ENCODE measurements around the gene THY1. TPM values are rescaled to one million over a fixed set of nuclear protein-coding genes. Genes with fewer than 3 reads are reported as not detected.

The THY1 gene
- total RNA-seq, 1 donor from 2014 or later, result 121 TPM

- DNase-seq (ENCODE audit: low spot score in 2 of 2, unreplicated experiment in 2 of 2), result no peak
These were observed 3.0 kb downstream of the THY1 start for GRCh38 chr11:119419834-119420492.

GRCh38 chr11:119419246-119419645, 3.7 kb downstream of the THY1 start:
- Mint-ChIP-seq H3K4me3 (no peak overlapping the region), H3K36me3 (peaks cover 17% of the 10 kb centered on the region), H3K27me3 (ENCODE audit: low read depth) (peaks cover 12% of the 10 kb centered on the region), H3K9me3 (peaks cover 5% of the 10 kb centered on the region), H3K4me1 (peaks cover 43% of the 10 kb centered on the region), H3K27ac (no peak overlapping the region)
- TF ChIP-seq CTCF (IDR thresholded peaks at IDR 0.05; ENCODE audit: unreplicated experiment), result no peak
- no peak for DNase-seq (ENCODE audit: low spot score in 2 of 2, unreplicated experiment in 2 of 2)

More at GRCh38 chr11:119419834-119420492, 3.0 kb downstream of the THY1 start:
- Mint-ChIP-seq H3K27ac (peak overlapping the region; percentile 4), H3K4me1 (peaks cover 50% of the 10 kb centered on the region), H3K4me3 (no peak overlapping the region), H3K27me3 (ENCODE audit: low read depth) (peaks cover 12% of the 10 kb centered on the region), H3K36me3 (peaks cover 17% of the 10 kb centered on the region), H3K9me3 (no peaks in the 10 kb centered on the region)
- no peak for TF ChIP-seq CTCF (IDR thresholded peaks at IDR 0.05; ENCODE audit: unreplicated experiment)

- no peak overlapping the region for H3K27ac Mint-ChIP-seq
- peaks cover 12% of the 10 kb centered on the region for H3K27me3 Mint-ChIP-seq (ENCODE audit: low read depth)
- H3K9me3 Mint-ChIP-seq, result peaks cover 6% of the 10 kb centered on the region
- H3K4me3 Mint-ChIP-seq, result no peak overlapping the region
- H3K4me1 Mint-ChIP-seq, result peaks cover 38% of the 10 kb centered on the region
- TF ChIP-seq CTCF (IDR thresholded peaks at IDR 0.05; ENCODE audit: unreplicated experiment), result no peak
- no peak for DNase-seq (ENCODE audit: low spot score in 2 of 2, unreplicated experiment in 2 of 2)
- H3K36me3 Mint-ChIP-seq, result peaks cover 17% of the 10 kb centered on the region
These were observed 4.2 kb downstream of the THY1 start for GRCh38 chr11:119418759-119419158.

GRCh38 chr11:119417726-119418540, 5.0 kb downstream of the THY1 start:
- no peak for TF ChIP-seq CTCF (IDR thresholded peaks at IDR 0.05; ENCODE audit: unreplicated experiment)
- Mint-ChIP-seq H3K27me3 (ENCODE audit: low read depth) (peaks cover 12% of the 10 kb centered on the region), H3K36me3 (peaks cover 17% of the 10 kb centered on the region), H3K27ac (peak overlapping the region; percentile 81), H3K4me1 (peaks cover 34% of the 10 kb centered on the region), H3K4me3 (no peak overlapping the region), H3K9me3 (peaks cover 6% of the 10 kb centered on the region)
- no peak for DNase-seq (ENCODE audit: low spot score in 2 of 2, unreplicated experiment in 2 of 2)

GRCh38 chr11:119416606-119417580, 6.1 kb downstream of the THY1 start:
- TF ChIP-seq CTCF (IDR thresholded peaks at IDR 0.05; ENCODE audit: unreplicated experiment), result no peak
- DNase-seq (ENCODE audit: low spot score in 2 of 2, unreplicated experiment in 2 of 2), result no peak
- Mint-ChIP-seq H3K36me3 (peaks cover 17% of the 10 kb centered on the region), H3K27ac (peak overlapping the region; percentile 73), H3K4me1 (peaks cover 26% of the 10 kb centered on the region), H3K9me3 (peaks cover 12% of the 10 kb centered on the region), H3K4me3 (no peak overlapping the region), H3K27me3 (ENCODE audit: low read depth) (peaks cover 7% of the 10 kb centered on the region)

Measured in mesothelial cell of epicardium (in vitro differentiated cells).